Subcutaneous adipose tissue (tissue), 4 donors: Measurements from ENCODE around the gene ALPL. TPM values are rescaled to one million over a fixed set of nuclear protein-coding genes. Genes with fewer than 3 reads are reported as not detected.

Source experiments
- CTCF ChIP-seq: fragments of 450-650 bp; IDR thresholded peaks from one replicate; pipeline ENCODE4 v1.5.1; 2016; ENCODE audit warnings: low read depth, mild to moderate bottlenecking, control low read depth, antibody characterized with exemption, moderate library complexity
- total RNA-seq, 4 donors: library from RNA; depleted of rRNA; stranded (reverse); fragments of >200 nt; gene quantifications; one replicate each; pipeline ENCODE4 v1.1.0, GENCODE V29; 2016

ALPL gene
- total RNA-seq, 4 donors from 2014 or later, result 2.6 to 17.7 (median 9.5) TPM

- no peak for TF ChIP-seq CTCF
Measured at GRCh38 chr1:21594935-21595897, 86.0 kb downstream of the ALPL start.

GRCh38 chr1:21596174-21596573, 87.0 kb downstream of the ALPL start:
- no peak for TF ChIP-seq CTCF

- TF ChIP-seq CTCF, result no peak
Measured at GRCh38 chr1:21596628-21597027, 87.4 kb downstream of the ALPL start.

- TF ChIP-seq CTCF, result no peak
Measured at GRCh38 chr1:21597753-21598152, 88.5 kb downstream of the ALPL start.

- TF ChIP-seq CTCF, result no peak
Measured at GRCh38 chr1:21598417-21598816, 89.2 kb downstream of the ALPL start.

GRCh38 chr1:21598904-21599303, 89.7 kb downstream of the ALPL start:
- TF ChIP-seq CTCF, result no peak

GRCh38 chr1:21599402-21599801, 90.2 kb downstream of the ALPL start:
- TF ChIP-seq CTCF, result no peak
